Daoy (cell line): ENCODE data around the gene PATE3. TPM values are rescaled to one million over a fixed set of nuclear protein-coding genes. Genes with fewer than 3 reads are reported as not detected.

Experiments
- total RNA-seq: library from RNA; depleted of rRNA; stranded (reverse); fragments of >200 nt; shearing (Covaris generic); gene quantifications from 2 replicates; pipeline ENCODE4 v1.2.3, GENCODE V29; 2014; rRNA removed

The PATE3 gene
- total RNA-seq, 1 experiment from 2014 or later, result not detected

Other genes with a start within 250 kb of the PATE3 start
- 128 and 166 TPM in 2 replicates for gene EI24, start 218.7 kb upstream of the PATE3 start, total RNA-seq
- gene STT3A, start 195.3 kb upstream of the PATE3 start, total RNA-seq, result 160 and 169 TPM in 2 replicates
- gene CHEK1, start 163.0 kb upstream of the PATE3 start, total RNA-seq, result 64.8 and 65.3 TPM in 2 replicates
- gene ACRV1, start 107.3 kb upstream of the PATE3 start, total RNA-seq, result 1.4 TPM in 1 of 2 replicates, not detected in the other
- not detected in 2 replicates for gene PATE1, start 41.8 kb upstream of the PATE3 start, total RNA-seq
- 0.29 TPM in 1 of 2 replicates, not detected in the other for gene PATE2, start 9.3 kb upstream of the PATE3 start, total RNA-seq
- gene PATE4, start 45.2 kb downstream of the PATE3 start, total RNA-seq, result not detected in 2 replicates
- gene HYLS1, start 99.5 kb downstream of the PATE3 start, total RNA-seq, result 5.1 and 6.1 TPM in 2 replicates
- 20.2 and 24.0 TPM in 2 replicates for gene PUS3, start 115.1 kb downstream of the PATE3 start, total RNA-seq
- 0.74 and 2.3 TPM in 2 replicates for gene DDX25, start 116.4 kb downstream of the PATE3 start, total RNA-seq
- gene VSIG10L2, start 157.9 kb downstream of the PATE3 start, total RNA-seq, result not detected in 2 replicates